WTC11 (cell line): ENCODE measurements around the gene IGFALS. TPM values are rescaled to one million over a fixed set of nuclear protein-coding genes. Genes with fewer than 3 reads are reported as not detected.

Experiments used
- ATAC-seq: fragments of 200-7000 bp; cut with Tn5 transposase; 2 replicates; pipeline ENCODE4 v1.10.0; 2021; ENCODE audit warnings: mild to moderate bottlenecking, moderate library complexity
- CTCF ChIA-PET: fragments of 300-600 bp; sonication (Branson Sonifier 250); formaldehyde crosslinking; loops from one replicate; lab custom pipeline; 2021; ENCODE audit warnings: antibody characterized with exemption; lab: Charles Lee
- POLR2A ChIA-PET: fragments of 350-600 bp; sonication (Branson Sonifier 250); formaldehyde crosslinking; loops from one replicate; lab custom pipeline; 2021; ENCODE audit warnings: antibody characterized with exemption; lab: Charles Lee
- DNase-seq: peaks from one replicate; pipeline ENCODE4 v3.0.0; 2021; ENCODE audit warnings: low spot score
- H3K27ac Mint-ChIP-seq: 2 replicates; pipeline ENCODE4 v1.8.0; 2021; ENCODE audit warnings: mixed read lengths
- H3K27me3 Mint-ChIP-seq: 2 replicates; pipeline ENCODE4 v1.8.0; 2021; ENCODE audit warnings: low read depth, mild to moderate bottlenecking, moderate library complexity, mixed read lengths
- H3K36me3 Mint-ChIP-seq: 2 replicates; pipeline ENCODE4 v1.8.0; 2021; ENCODE audit warnings: mixed read lengths
- H3K4me1 Mint-ChIP-seq: 2 replicates; pipeline ENCODE4 v1.8.0; 2022; ENCODE audit warnings: mixed read lengths
- H3K4me3 Mint-ChIP-seq: 2 replicates; pipeline ENCODE4 v1.8.0; 2021; ENCODE audit warnings: mild to moderate bottlenecking, moderate library complexity, mixed read lengths
- H3K9me3 Mint-ChIP-seq: 2 replicates; pipeline ENCODE4 v1.8.0; 2021; ENCODE audit warnings: mixed read lengths
- AFF4 ChIP-seq: sonication (generic); formaldehyde crosslinking; IDR thresholded peaks from 2 replicates; pipeline ENCODE4 v1.8.1; 2023; ENCODE audit warnings: mild to moderate bottlenecking, missing genetic modification reagents, borderline replicate concordance
- CTCF ChIP-seq: fragments of 200-600 bp; IDR thresholded peaks from 2 replicates; pipeline ENCODE4 v1.8.0; 2022; ENCODE audit warnings: antibody characterized with exemption
- ESRRA ChIP-seq: sonication (generic); formaldehyde crosslinking; IDR thresholded peaks from 2 replicates; pipeline ENCODE4 v1.8.1; 2022; ENCODE audit warnings: mild to moderate bottlenecking, missing genetic modification reagents, borderline replicate concordance
- ETV6 ChIP-seq: sonication (generic); formaldehyde crosslinking; IDR thresholded peaks from 2 replicates; pipeline ENCODE4 v1.8.1; 2022; ENCODE audit warnings: mild to moderate bottlenecking, missing genetic modification reagents
- FOXK1 ChIP-seq: sonication (generic); formaldehyde crosslinking; IDR thresholded peaks from 2 replicates; pipeline ENCODE4 v1.8.0; 2022; ENCODE audit warnings: mild to moderate bottlenecking, moderate library complexity, missing genetic modification reagents
- GABPB1 ChIP-seq: sonication (generic); formaldehyde crosslinking; IDR thresholded peaks from 2 replicates; pipeline ENCODE4 v1.8.1; 2023; ENCODE audit warnings: mild to moderate bottlenecking, missing genetic modification reagents
- KAT7 ChIP-seq: sonication (generic); formaldehyde crosslinking; IDR thresholded peaks from 2 replicates; pipeline ENCODE4 v1.8.1; 2023; ENCODE audit warnings: missing genetic modification reagents, mild to moderate bottlenecking, borderline replicate concordance
- MAX ChIP-seq: sonication (generic); formaldehyde crosslinking; IDR thresholded peaks from 2 replicates; pipeline ENCODE4 v1.8.0; 2022; ENCODE audit warnings: mild to moderate bottlenecking, missing genetic modification reagents
- NFYB ChIP-seq: sonication (generic); formaldehyde crosslinking; conservative IDR thresholded peaks from 2 replicates; pipeline ENCODE4 v1.8.0; 2022; ENCODE audit warnings: low read depth, missing genetic modification reagents
- SP1 ChIP-seq: sonication (generic); formaldehyde crosslinking; conservative IDR thresholded peaks from 2 replicates; pipeline ENCODE4 v1.8.1; 2022; ENCODE audit warnings: missing genetic modification reagents
- STAT6 ChIP-seq: sonication (generic); formaldehyde crosslinking; conservative IDR thresholded peaks from 2 replicates; pipeline ENCODE4 v1.8.1; 2023; ENCODE audit warnings: mild to moderate bottlenecking, low read depth, missing genetic modification reagents, moderate library complexity
- ZNF121 ChIP-seq: sonication (generic); formaldehyde crosslinking; IDR thresholded peaks from 2 replicates; pipeline ENCODE4 v1.8.0; 2023; ENCODE audit warnings: missing genetic modification reagents
- ZNF138 ChIP-seq: sonication (generic); formaldehyde crosslinking; conservative IDR thresholded peaks from 2 replicates; pipeline ENCODE4 v1.8.1; 2022; ENCODE audit warnings: mild to moderate bottlenecking, moderate library complexity, missing genetic modification reagents
- ZNF532 ChIP-seq: fragments of 250-450 bp; sonication (Bioruptor Pico); IDR thresholded peaks from 2 replicates; pipeline ENCODE4 v1.9.0; 2021; ENCODE audit warnings: mild to moderate bottlenecking, borderline replicate concordance
- total RNA-seq: library from RNA; stranded (reverse); gene quantifications from 3 replicates; pipeline ENCODE4 v1.2.3, GENCODE V29; 2021

The IGFALS gene
- total RNA-seq, 1 experiment from 2014 or later: not detected

- TF ChIP-seq STAT6 (CRISPR knock-in tag) (no peak), KAT7 (CRISPR knock-in tag) (no peak), MAX (CRISPR knock-in tag) (no peak), SP1 (CRISPR knock-in tag) (no peak)
Measured at GRCh38 chr16:1831186-1832075, 37.9 kb upstream of the IGFALS start (continued).

- H3K4me1 Mint-ChIP-seq: peaks cover 15% of the 10 kb centered on the region
- H3K27me3 Mint-ChIP-seq: peaks cover 2% of the 10 kb centered on the region
- ATAC-seq (no peak), DNase-seq (no peak)
- CTCF ChIA-PET: interaction anchor here (0.9 to 1.6 kb wide), 2 partner anchors 102 to 111 kb away, joined by 3 read pairs; no protein-coding TSS in a partner anchor
- H3K36me3 Mint-ChIP-seq: no peaks in the 10 kb centered on the region
- POLR2A ChIA-PET: no interaction called here
- H3K4me3 Mint-ChIP-seq: no peak overlapping the region
- no peaks in the 10 kb centered on the region for H3K9me3 Mint-ChIP-seq
- no peak overlapping the region for H3K27ac Mint-ChIP-seq
- no peak for TF ChIP-seq ZNF121 (CRISPR knock-in tag)
- TF ChIP-seq ESRRA (CRISPR knock-in tag): no peak
- TF ChIP-seq NFYB (CRISPR knock-in tag): no peak
- TF ChIP-seq AFF4 (CRISPR knock-in tag): no peak
- TF ChIP-seq GABPB1 (CRISPR knock-in tag): no peak
- no peak for TF ChIP-seq MAX (CRISPR knock-in tag)
- no peak for TF ChIP-seq ZNF532 (CRISPR knock-in tag)
- TF ChIP-seq CTCF: no peak
- TF ChIP-seq FOXK1 (CRISPR knock-in tag): no peak
- no peak for TF ChIP-seq ZNF138 (CRISPR knock-in tag)
- no peak for TF ChIP-seq ETV6 (CRISPR knock-in tag)
- TF ChIP-seq, all 79 proteins: peak for 0
Measured at GRCh38 chr16:1830213-1830612, 36.7 kb upstream of the IGFALS start.
